Neural progenitor cell (in vitro differentiated cells): Measurements from ENCODE around the gene SMPX. TPM values are rescaled to one million over a fixed set of nuclear protein-coding genes. Genes with fewer than 3 reads are reported as not detected.
A peak's percentile ranks its signal among the peaks of the same experiment; 100 is the strongest.

Source experiments
- DNase-seq: peaks from one replicate; pipeline ENCODE4 v3.0.0-alpha.2; 2016; ENCODE audit warnings: low spot score
- H2AFZ ChIP-seq: fragments of 200-600 bp; sonication (generic); replicated peaks from 2 replicates; pipeline ENCODE4 v1.6.1; 2016; ENCODE audit warnings: antibody characterized with exemption
- H3F3A ChIP-seq: fragments of 200-600 bp; sonication (generic); 2 replicates; pipeline ENCODE4 v1.6.1; 2016; ENCODE audit warnings: antibody characterized with exemption, low read depth
- H3K27ac ChIP-seq: fragments of 200-600 bp; sonication (generic); 2 replicates; pipeline ENCODE4 v1.5.1; 2016; ENCODE audit warnings: mild to moderate bottlenecking
- H3K27me3 ChIP-seq: fragments of 200-600 bp; sonication (generic); 2 replicates; pipeline ENCODE4 v1.6.1; 2016; ENCODE audit warnings: mild to moderate bottlenecking, moderate library complexity
- H3K36me3 ChIP-seq: fragments of 200-600 bp; sonication (generic); 2 replicates; pipeline ENCODE4 v1.5.1; 2016
- H3K4me1 ChIP-seq: fragments of 200-600 bp; sonication (generic); 2 replicates; pipeline ENCODE4 v1.6.1; 2016; ENCODE audit warnings: mixed run types
- H3K4me2 ChIP-seq: fragments of 200-600 bp; sonication (generic); 2 replicates; pipeline ENCODE4 v1.6.1; 2016
- H3K4me3 ChIP-seq: fragments of 200-600 bp; sonication (generic); 2 replicates; pipeline ENCODE4 v1.5.1; 2016
- H3K79me2 ChIP-seq: fragments of 200-600 bp; sonication (generic); 2 replicates; pipeline ENCODE4 v1.6.1; 2016; ENCODE audit warnings: low read depth
- H3K9ac ChIP-seq: fragments of 200-600 bp; sonication (generic); 2 replicates; pipeline ENCODE4 v1.6.1; 2016
- H3K9me3 ChIP-seq: fragments of 200-600 bp; sonication (generic); 2 replicates; pipeline ENCODE4 v1.5.1; 2016; ENCODE audit warnings: low read depth
- H4K20me1 ChIP-seq: fragments of 200-600 bp; sonication (generic); 2 replicates; pipeline ENCODE4 v1.6.1; 2016; ENCODE audit warnings: low read depth
- H3K27ac Mint-ChIP-seq: 3 replicates; pipeline ENCODE4 v1.8.0; 2021; ENCODE audit warnings: mixed read lengths
- H3K27me3 Mint-ChIP-seq: 2 replicates; pipeline ENCODE4 v1.8.0; 2022; ENCODE audit warnings: low read depth, mild to moderate bottlenecking, inconsistent platforms, moderate library complexity, mixed read lengths; ENCODE audit not compliant: insufficient read depth
- H3K36me3 Mint-ChIP-seq: 3 replicates; pipeline ENCODE4 v1.8.0; 2021; ENCODE audit warnings: mixed read lengths
- H3K4me1 Mint-ChIP-seq: 3 replicates; pipeline ENCODE4 v1.8.0; 2021; ENCODE audit warnings: mixed read lengths
- H3K4me3 Mint-ChIP-seq: 3 replicates; pipeline ENCODE4 v1.8.0; 2021; ENCODE audit warnings: mild to moderate bottlenecking, moderate library complexity, mixed read lengths
- H3K9me3 Mint-ChIP-seq: 3 replicates; pipeline ENCODE4 v1.8.0; 2020; ENCODE audit warnings: mixed read lengths
- EZH2 ChIP-seq: fragments of 200-600 bp; sonication (generic); IDR thresholded peaks from 2 replicates; pipeline ENCODE4 v1.6.1; 2017; ENCODE audit warnings: antibody characterized with exemption, mild to moderate bottlenecking, moderate library complexity
- EZH2phosphoT487 ChIP-seq: fragments of 200-600 bp; sonication (generic); IDR thresholded peaks from 2 replicates; pipeline ENCODE4 v1.6.1; 2017; ENCODE audit warnings: antibody characterized with exemption
- total RNA-seq: library from RNA; depleted of rRNA; stranded (reverse); fragments of >200 nt; gene quantifications from 2 replicates; pipeline ENCODE4 v1.2.3, GENCODE V29; 2015; ENCODE audit warnings: low replicate concordance
- TF ChIP-seq, protein P1 (sequence below): fragments of 200-600 bp; sonication (generic); IDR thresholded peaks from 2 replicates; pipeline ENCODE4 v1.5.1; 2017; ENCODE audit warnings: antibody characterized with exemption, mild to moderate bottlenecking

SMPX gene
- total RNA-seq, 1 donor from 2014 or later = not detected

GRCh38 chrX:21725496-21725895, 32.4 kb downstream of the SMPX start:
- Histone ChIP-seq H3K4me3 (no peak overlapping the region), H3K4me2 (no peak overlapping the region), H3K27me3 (no peaks in the 10 kb centered on the region), H3K9me3 (no peaks in the 10 kb centered on the region), H4K20me1 (no peaks in the 10 kb centered on the region), H3K9ac (no peak overlapping the region), H3K27ac (no peak overlapping the region), H3K36me3 (no peaks in the 10 kb centered on the region), H2AFZ (no peak overlapping the region), H3K79me2 (no peaks in the 10 kb centered on the region), H3K4me1 (no peaks in the 10 kb centered on the region), H3F3A (no peaks in the 10 kb centered on the region)
- H3K4me3 Mint-ChIP-seq = no peak overlapping the region
- peaks cover 27% of the 10 kb centered on the region for H3K4me1 Mint-ChIP-seq
- no peaks in the 10 kb centered on the region for H3K27me3 Mint-ChIP-seq
- H3K27ac Mint-ChIP-seq = no peak overlapping the region
- peak; percentile 40 for DNase-seq
- H3K9me3 Mint-ChIP-seq = no peaks in the 10 kb centered on the region
- TF ChIP-seq EZH2 = no peak
- TF ChIP-seq, protein P1, sequence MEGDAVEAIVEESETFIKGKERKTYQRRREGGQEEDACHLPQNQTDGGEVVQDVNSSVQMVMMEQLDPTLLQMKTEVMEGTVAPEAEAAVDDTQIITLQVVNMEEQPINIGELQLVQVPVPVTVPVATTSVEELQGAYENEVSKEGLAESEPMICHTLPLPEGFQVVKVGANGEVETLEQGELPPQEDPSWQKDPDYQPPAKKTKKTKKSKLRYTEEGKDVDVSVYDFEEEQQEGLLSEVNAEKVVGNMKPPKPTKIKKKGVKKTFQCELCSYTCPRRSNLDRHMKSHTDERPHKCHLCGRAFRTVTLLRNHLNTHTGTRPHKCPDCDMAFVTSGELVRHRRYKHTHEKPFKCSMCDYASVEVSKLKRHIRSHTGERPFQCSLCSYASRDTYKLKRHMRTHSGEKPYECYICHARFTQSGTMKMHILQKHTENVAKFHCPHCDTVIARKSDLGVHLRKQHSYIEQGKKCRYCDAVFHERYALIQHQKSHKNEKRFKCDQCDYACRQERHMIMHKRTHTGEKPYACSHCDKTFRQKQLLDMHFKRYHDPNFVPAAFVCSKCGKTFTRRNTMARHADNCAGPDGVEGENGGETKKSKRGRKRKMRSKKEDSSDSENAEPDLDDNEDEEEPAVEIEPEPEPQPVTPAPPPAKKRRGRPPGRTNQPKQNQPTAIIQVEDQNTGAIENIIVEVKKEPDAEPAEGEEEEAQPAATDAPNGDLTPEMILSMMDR = peak; percentile 58
- H3K36me3 Mint-ChIP-seq = no peaks in the 10 kb centered on the region

- Mint-ChIP-seq H3K4me3 (no peak overlapping the region), H3K27ac (no peak overlapping the region), H3K27me3 (no peaks in the 10 kb centered on the region), H3K36me3 (no peaks in the 10 kb centered on the region), H3K9me3 (no peaks in the 10 kb centered on the region), H3K4me1 (peaks cover 21% of the 10 kb centered on the region)
- TF ChIP-seq, protein P1 = no peak
- TF ChIP-seq EZH2phosphoT487 (no peak), EZH2 (no peak)
- Histone ChIP-seq H3K4me3 (no peak overlapping the region), H3K36me3 (no peaks in the 10 kb centered on the region), H3K9me3 (no peaks in the 10 kb centered on the region), H3K27ac (no peak overlapping the region), H3K79me2 (no peaks in the 10 kb centered on the region), H3K27me3 (no peaks in the 10 kb centered on the region), H3F3A (no peaks in the 10 kb centered on the region), H2AFZ (no peak overlapping the region), H3K9ac (no peak overlapping the region), H3K4me1 (no peaks in the 10 kb centered on the region), H3K4me2 (no peak overlapping the region), H4K20me1 (no peaks in the 10 kb centered on the region)
- no peak for DNase-seq
Observed at GRCh38 chrX:21723814-21724213, 34.1 kb downstream of the SMPX start.

DNA sequence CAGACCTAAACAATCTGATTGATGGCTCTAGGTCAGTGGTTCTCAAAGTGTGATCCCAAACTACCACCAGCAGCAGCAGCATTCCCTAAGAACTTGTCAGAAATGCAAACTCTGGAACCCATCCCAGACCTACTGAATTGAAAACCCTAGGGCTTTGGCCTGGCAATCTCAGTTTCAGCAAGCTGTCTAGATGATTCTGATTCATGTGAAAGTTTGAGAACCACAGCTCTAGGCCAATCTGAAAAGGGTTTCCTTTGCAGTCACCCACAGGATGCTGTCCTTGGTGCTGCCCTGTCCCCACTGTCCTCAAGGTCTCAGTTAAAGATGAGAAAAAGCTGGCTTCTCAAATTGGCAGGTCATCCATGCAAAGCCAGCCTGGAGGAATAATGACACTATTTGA, 34.8 kb downstream of the SMPX start:
- Histone ChIP-seq H3K79me2 (no peaks in the 10 kb centered on the region), H3F3A (no peaks in the 10 kb centered on the region), H3K4me1 (no peaks in the 10 kb centered on the region), H3K4me3 (no peak overlapping the region), H3K9ac (no peak overlapping the region), H3K27me3 (no peaks in the 10 kb centered on the region), H3K36me3 (no peaks in the 10 kb centered on the region), H3K9me3 (no peaks in the 10 kb centered on the region), H3K27ac (no peak overlapping the region), H4K20me1 (no peaks in the 10 kb centered on the region), H3K4me2 (no peak overlapping the region), H2AFZ (no peak overlapping the region)
- H3K27me3 Mint-ChIP-seq = no peaks in the 10 kb centered on the region
- peaks cover 17% of the 10 kb centered on the region for H3K4me1 Mint-ChIP-seq
- TF ChIP-seq EZH2 = no peak
- TF ChIP-seq EZH2phosphoT487 = no peak
- TF ChIP-seq, protein P1 = no peak
- no peaks in the 10 kb centered on the region for H3K9me3 Mint-ChIP-seq
- H3K4me3 Mint-ChIP-seq = no peak overlapping the region
- no peak overlapping the region for H3K27ac Mint-ChIP-seq
- H3K36me3 Mint-ChIP-seq = no peaks in the 10 kb centered on the region
- DNase-seq = peak; percentile 23

GRCh38 chrX:21721195-21721594, 36.7 kb downstream of the SMPX start:
- Histone ChIP-seq H4K20me1 (no peaks in the 10 kb centered on the region), H3K9me3 (no peaks in the 10 kb centered on the region), H3K79me2 (no peaks in the 10 kb centered on the region), H3F3A (no peaks in the 10 kb centered on the region), H3K4me1 (no peaks in the 10 kb centered on the region), H3K4me3 (no peak overlapping the region), H2AFZ (no peak overlapping the region), H3K36me3 (no peaks in the 10 kb centered on the region), H3K27me3 (no peaks in the 10 kb centered on the region), H3K4me2 (no peak overlapping the region), H3K9ac (no peak overlapping the region), H3K27ac (no peak overlapping the region)
- Mint-ChIP-seq H3K27ac (no peak overlapping the region), H3K9me3 (no peaks in the 10 kb centered on the region), H3K4me3 (no peak overlapping the region), H3K4me1 (peaks cover 6% of the 10 kb centered on the region), H3K27me3 (no peaks in the 10 kb centered on the region), H3K36me3 (no peaks in the 10 kb centered on the region)
- no peak for DNase-seq
- TF ChIP-seq EZH2 = no peak
- TF ChIP-seq EZH2phosphoT487 = no peak
- TF ChIP-seq, protein P1 = no peak
